Neural cell (in vitro differentiated cells): ENCODE results near the gene TTC1. TPM values are rescaled to one million over a fixed set of nuclear protein-coding genes. Genes with fewer than 3 reads are reported as not detected.

ENCODE experiments used
- H2AFZ ChIP-seq: fragments of 200-600, 300-800 bp; sonication (generic), shearing (Covaris generic); 2 replicates; pipeline ENCODE4 v1.6.0; 2014; ENCODE audit warnings: low read depth, mild to moderate bottlenecking, antibody characterized with exemption, low read length, moderate library complexity
- H3F3A ChIP-seq: fragments of 200-600 bp; shearing (Covaris generic); 2 replicates; pipeline ENCODE4 v1.6.1; 2016; ENCODE audit warnings: mild to moderate bottlenecking, moderate library complexity, mixed read lengths, antibody characterized with exemption, low read length; ENCODE audit not compliant: insufficient read depth, poor library complexity, severe bottlenecking
- H3K27ac ChIP-seq: fragments of 200-600, 300-800 bp; sonication (generic), shearing (Covaris generic); 2 replicates; pipeline ENCODE4 v1.5.1; 2014; ENCODE audit warnings: mild to moderate bottlenecking, low read length, moderate library complexity
- H3K27me3 ChIP-seq: fragments of 300-800, 200-600 bp; sonication (generic), shearing (Covaris generic); 2 replicates; pipeline ENCODE4 v1.6.0; 2014; ENCODE audit warnings: mild to moderate bottlenecking, low read depth, low read length, moderate library complexity; ENCODE audit not compliant: insufficient read depth
- H3K36me3 ChIP-seq: fragments of 300-800, 200-600 bp; sonication (generic), shearing (Covaris generic); 2 replicates; pipeline ENCODE4 v1.5.1; 2014; ENCODE audit warnings: mild to moderate bottlenecking, antibody characterized with exemption, low read length, moderate library complexity; ENCODE audit not compliant: insufficient read depth
- H3K4me2 ChIP-seq: fragments of 300-800, 200-600 bp; sonication (generic), shearing (Covaris generic); 2 replicates; pipeline ENCODE4 v1.6.0; 2014; ENCODE audit warnings: mild to moderate bottlenecking, low read length
- H3K4me3 ChIP-seq: fragments of 300-800, 200-600 bp; sonication (generic), shearing (Covaris generic); 2 replicates; pipeline ENCODE4 v1.5.1; 2014; ENCODE audit warnings: mild to moderate bottlenecking, low read length, moderate library complexity
- H3K79me2 ChIP-seq: fragments of 200-600 bp; shearing (Covaris generic); replicated peaks from 2 replicates; pipeline ENCODE4 v1.6.0; 2014; ENCODE audit warnings: mild to moderate bottlenecking, low read length, moderate library complexity; ENCODE audit not compliant: insufficient read depth
- H3K9ac ChIP-seq: fragments of 300-800, 200-600 bp; sonication (generic), shearing (Covaris generic); 2 replicates; pipeline ENCODE4 v1.6.1; 2016; ENCODE audit warnings: mild to moderate bottlenecking, low read length, mixed read lengths
- H3K9me2 ChIP-seq: fragments of 200-600 bp; shearing (Covaris generic); 2 replicates; pipeline ENCODE4 v1.6.1; 2016; ENCODE audit warnings: mild to moderate bottlenecking, low read length, mixed read lengths; ENCODE audit not compliant: insufficient read depth
- H3K9me3 ChIP-seq: fragments of 200-600, 300-800 bp; sonication (generic), shearing (Covaris generic); 2 replicates; pipeline ENCODE4 v1.6.1; 2016; ENCODE audit warnings: mild to moderate bottlenecking, mixed run types, low read length, moderate library complexity, mixed read lengths
- H4K20me1 ChIP-seq: fragments of 200-600 bp; shearing (Covaris generic); 2 replicates; pipeline ENCODE4 v1.6.1; 2016; ENCODE audit warnings: mild to moderate bottlenecking, mixed run types; ENCODE audit not compliant: insufficient read depth
- EP300 ChIP-seq: fragments of 450-650 bp; conservative IDR thresholded peaks from 2 replicates; pipeline ENCODE4 v1.6.1; 2014; ENCODE audit warnings: antibody characterized with exemption, mild to moderate bottlenecking, moderate library complexity; ENCODE audit not compliant: poor library complexity, severe bottlenecking
- EZH2 ChIP-seq: fragments of 200-600, 300-800 bp; shearing (Covaris generic), sonication (generic); IDR thresholded peaks from 2 replicates; pipeline ENCODE4 v1.6.1; 2014; ENCODE audit warnings: antibody characterized with exemption, low read length, borderline replicate concordance, mild to moderate bottlenecking; ENCODE audit not compliant: insufficient read depth, poor library complexity, severe bottlenecking
- MXI1 ChIP-seq: fragments of 450-650 bp; conservative IDR thresholded peaks from 2 replicates; pipeline ENCODE4 v1.6.1; 2014; ENCODE audit warnings: antibody characterized with exemption, mild to moderate bottlenecking; ENCODE audit not compliant: poor library complexity, severe bottlenecking
- POLR2AphosphoS5 ChIP-seq: IDR thresholded peaks from 2 replicates; pipeline ENCODE4 v1.6.1; 2012
- RAD21 ChIP-seq: fragments of 450-650 bp; conservative IDR thresholded peaks from 2 replicates; pipeline ENCODE4 v1.6.1; 2014; ENCODE audit warnings: antibody characterized with exemption, mild to moderate bottlenecking, moderate library complexity
- REST ChIP-seq: IDR thresholded peaks from 2 replicates; pipeline ENCODE4 v1.6.1; 2012; ENCODE audit warnings: borderline replicate concordance
- SMC3 ChIP-seq: fragments of 450-650 bp; conservative IDR thresholded peaks from 2 replicates; pipeline ENCODE4 v1.6.1; 2014; ENCODE audit warnings: antibody characterized with exemption, mild to moderate bottlenecking, moderate library complexity; ENCODE audit not compliant: poor library complexity
- TAF1 ChIP-seq: IDR thresholded peaks from 2 replicates; pipeline ENCODE4 v1.6.1; 2012; ENCODE audit warnings: low read depth
- polyA minus RNA-seq: library from RNA; depleted of rRNA, polyadenylated mRNA; stranded (reverse); fragments of >200 nt; gene quantifications from 2 replicates; pipeline ENCODE4 v1.2.3, GENCODE V29; 2014
- polyA plus RNA-seq: library from polyadenylated mRNA; depleted of rRNA; stranded (reverse); fragments of >200 nt; gene quantifications from 2 replicates; pipeline ENCODE4 v1.2.3, GENCODE V29; 2014
- TF ChIP-seq, protein P1 (sequence below): fragments of 450-650 bp; IDR thresholded peaks from 2 replicates; pipeline ENCODE4 v1.5.1; 2014; ENCODE audit warnings: antibody characterized with exemption, mild to moderate bottlenecking, moderate library complexity; ENCODE audit not compliant: poor library complexity, severe bottlenecking

Gene TTC1
- 71.6 and 74.0 TPM in 2 replicates for polyA plus RNA-seq
- 54.8 and 64.6 TPM in 2 replicates for polyA minus RNA-seq

DNA sequence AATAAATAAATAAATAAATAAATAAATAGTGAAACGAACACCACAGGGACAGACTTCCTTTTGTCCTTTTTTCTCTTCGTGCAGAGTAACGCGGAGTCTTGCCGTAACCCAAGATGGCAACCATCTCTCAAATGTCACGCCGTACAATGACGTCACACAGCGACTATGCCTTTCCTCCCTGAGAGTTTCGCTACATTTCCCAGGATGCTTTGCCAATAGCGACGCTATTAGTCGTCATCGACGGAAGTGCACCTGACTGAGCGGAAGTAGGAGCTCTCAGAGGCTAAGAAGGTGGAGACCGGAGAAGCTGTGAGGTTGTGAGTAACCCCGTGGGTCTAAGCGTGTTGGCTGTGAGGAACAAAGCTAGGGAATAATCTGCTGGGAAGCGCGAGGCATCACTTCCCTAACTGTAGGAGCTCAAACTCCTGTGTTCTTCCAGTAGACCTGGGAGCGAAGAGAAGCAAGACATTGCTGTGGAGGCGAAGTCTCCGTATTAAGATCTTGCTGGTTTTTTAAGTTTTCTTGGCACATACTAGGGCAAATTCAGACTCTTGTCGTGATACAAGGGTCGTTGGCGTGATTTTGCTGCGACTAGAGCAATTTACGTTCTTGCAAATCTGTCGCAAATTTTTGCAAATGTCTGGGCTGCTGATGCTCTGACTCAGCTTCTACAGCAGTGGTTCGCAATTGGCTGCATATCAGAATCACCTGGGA, at the start of gene TTC1:
TTC1 (plus strand) TSS at position 263 of the 714 bp plus-strand sequence. CDS start 1,390 bp downstream, outside the sequence.
- peak within 1 kb of the TSS; percentile 89 for H3K9ac ChIP-seq
- peak within 1 kb of the TSS; percentile 79 for H3K4me2 ChIP-seq
- H3K27me3 ChIP-seq: no peaks in the 10 kb centered on the region
- no peaks in the 10 kb centered on the region for H4K20me1 ChIP-seq
- H3K4me3 ChIP-seq: peak within 1 kb of the TSS; percentile 89
- H2AFZ ChIP-seq: peak within 1 kb of the TSS; percentile 90
- no peaks in the 10 kb centered on the region for H3K9me3 ChIP-seq
- H3F3A ChIP-seq: no peaks in the 10 kb centered on the region
- H3K27ac ChIP-seq: peak within 1 kb of the TSS; percentile 87
- peak; percentile 59 for TF ChIP-seq EP300
- TF ChIP-seq EZH2: no peak
- peak; percentile 90 for TF ChIP-seq REST
- TF ChIP-seq, protein P1, sequence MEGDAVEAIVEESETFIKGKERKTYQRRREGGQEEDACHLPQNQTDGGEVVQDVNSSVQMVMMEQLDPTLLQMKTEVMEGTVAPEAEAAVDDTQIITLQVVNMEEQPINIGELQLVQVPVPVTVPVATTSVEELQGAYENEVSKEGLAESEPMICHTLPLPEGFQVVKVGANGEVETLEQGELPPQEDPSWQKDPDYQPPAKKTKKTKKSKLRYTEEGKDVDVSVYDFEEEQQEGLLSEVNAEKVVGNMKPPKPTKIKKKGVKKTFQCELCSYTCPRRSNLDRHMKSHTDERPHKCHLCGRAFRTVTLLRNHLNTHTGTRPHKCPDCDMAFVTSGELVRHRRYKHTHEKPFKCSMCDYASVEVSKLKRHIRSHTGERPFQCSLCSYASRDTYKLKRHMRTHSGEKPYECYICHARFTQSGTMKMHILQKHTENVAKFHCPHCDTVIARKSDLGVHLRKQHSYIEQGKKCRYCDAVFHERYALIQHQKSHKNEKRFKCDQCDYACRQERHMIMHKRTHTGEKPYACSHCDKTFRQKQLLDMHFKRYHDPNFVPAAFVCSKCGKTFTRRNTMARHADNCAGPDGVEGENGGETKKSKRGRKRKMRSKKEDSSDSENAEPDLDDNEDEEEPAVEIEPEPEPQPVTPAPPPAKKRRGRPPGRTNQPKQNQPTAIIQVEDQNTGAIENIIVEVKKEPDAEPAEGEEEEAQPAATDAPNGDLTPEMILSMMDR: no peak
- no peak for TF ChIP-seq TAF1
- TF ChIP-seq POLR2AphosphoS5: peak; percentile 100
- peak; percentile 39 for TF ChIP-seq SMC3
- no peak for TF ChIP-seq RAD21
- peak; percentile 92 for TF ChIP-seq MXI1
- H3K9me2 ChIP-seq: no peaks in the 10 kb centered on the region
- H3K36me3 ChIP-seq: no peaks in the 10 kb centered on the region
- peaks cover 36% of the 10 kb centered on the region for H3K79me2 ChIP-seq

DNA sequence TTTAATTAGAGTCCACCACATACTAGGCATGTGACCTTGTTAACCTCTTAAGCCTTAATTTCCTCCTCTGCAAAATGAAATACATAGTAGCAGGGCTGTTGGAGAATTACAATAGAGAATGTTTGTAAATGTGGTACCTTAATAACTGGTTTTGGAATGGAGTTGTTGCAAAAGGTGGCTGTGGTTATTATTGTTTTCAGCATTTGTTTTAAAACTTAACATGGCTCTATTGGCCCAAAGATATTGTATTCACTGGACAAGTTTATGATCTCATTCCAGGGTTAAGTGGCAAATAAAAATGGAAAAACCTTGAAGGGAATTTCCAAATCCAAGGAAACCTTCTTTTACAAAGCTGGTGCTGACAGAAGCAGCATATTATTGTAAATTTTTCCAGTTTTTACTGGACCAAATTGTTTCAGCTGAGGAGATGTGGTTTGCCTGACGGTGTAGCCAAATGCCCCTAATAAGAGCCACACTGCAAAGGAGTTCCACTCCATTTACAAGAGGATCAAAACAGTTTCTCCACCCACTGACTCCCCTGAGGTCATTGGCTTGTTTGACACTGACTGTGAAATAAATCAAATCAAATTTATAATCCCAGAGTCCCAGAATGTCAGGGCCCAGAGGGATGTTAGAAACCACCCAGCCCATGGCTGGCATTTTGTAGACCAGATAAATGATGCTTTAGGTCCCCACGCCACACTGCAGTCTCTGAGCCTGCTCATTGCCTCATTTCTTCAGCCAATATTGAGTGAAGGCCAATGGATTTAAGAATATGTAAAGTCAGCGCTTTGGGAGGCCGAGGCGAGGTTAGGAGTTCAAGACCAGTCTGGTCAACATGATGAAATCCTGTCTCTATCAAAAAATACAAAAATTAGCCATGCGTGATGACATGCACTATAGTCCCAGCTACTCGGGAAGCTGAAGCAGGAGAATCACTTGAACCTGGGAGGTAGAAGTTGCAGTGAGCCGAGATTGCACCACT, 47.5 kb upstream of the TTC1 start:
- TF ChIP-seq MXI1: no peak
- TF ChIP-seq EZH2: no peak
- no peak for TF ChIP-seq RAD21
- no peak for TF ChIP-seq EP300
- no peak for TF ChIP-seq SMC3
- TF ChIP-seq, protein P1: no peak
- no peak for TF ChIP-seq REST
- TF ChIP-seq POLR2AphosphoS5: no peak
- TF ChIP-seq TAF1: no peak
- Histone ChIP-seq H3K79me2 (no peaks in the 10 kb centered on the region), H3K4me2 (no peak overlapping the region), H3K9me2 (no peaks in the 10 kb centered on the region), H4K20me1 (no peaks in the 10 kb centered on the region), H2AFZ (no peak overlapping the region), H3K9ac (no peak overlapping the region), H3K4me3 (no peak overlapping the region), H3K36me3 (no peaks in the 10 kb centered on the region), H3K27ac (no peak overlapping the region), H3K9me3 (no peaks in the 10 kb centered on the region), H3F3A (no peaks in the 10 kb centered on the region), H3K27me3 (no peaks in the 10 kb centered on the region)
